OCI-LY3 (cell line): ENCODE results near the gene ZNF408.

Source experiments
- H2AFZ ChIP-seq: fragments of 200-600, 300-600 bp; shearing (Covaris generic); 2 replicates; pipeline ENCODE4 v1.6.0; 2014; ENCODE audit warnings: antibody characterized with exemption, low read depth, low read length
- H3K27ac ChIP-seq: fragments of 200-600, 300-600 bp; sonication (generic); 2 replicates; pipeline ENCODE4 v1.5.1; 2014; ENCODE audit warnings: mild to moderate bottlenecking, low read length, moderate library complexity, mixed read lengths
- H3K27me3 ChIP-seq: fragments of 200-600, 300-600 bp; sonication (generic); 2 replicates; pipeline ENCODE4 v1.6.1; 2014; ENCODE audit warnings: low read depth, low read length, mixed read lengths
- H3K36me3 ChIP-seq: fragments of 200-600, 300-600 bp; sonication (generic); replicated peaks from 2 replicates; pipeline ENCODE3; 2014; ENCODE audit warnings: low read depth, low read length, mixed read lengths
- H3K4me1 ChIP-seq: fragments of 300-600, 200-600 bp; sonication (generic); 2 replicates; pipeline ENCODE4 v1.6.1; 2014; ENCODE audit warnings: low read length, mixed read lengths
- H3K4me2 ChIP-seq: fragments of 200-600, 300-600 bp; sonication (generic); 2 replicates; pipeline ENCODE4 v1.6.1; 2014; ENCODE audit warnings: low read length, mixed read lengths
- H3K4me3 ChIP-seq: fragments of 300-600, 200-600 bp; sonication (generic); 2 replicates; pipeline ENCODE4 v1.5.1; 2014; ENCODE audit warnings: antibody characterized with exemption, mild to moderate bottlenecking, low read length, moderate library complexity
- H3K79me2 ChIP-seq: fragments of 300-600, 200-600 bp; shearing (Covaris generic); 2 replicates; pipeline ENCODE4 v1.6.1; 2014; ENCODE audit warnings: mild to moderate bottlenecking, low read length, mixed read lengths
- H3K9ac ChIP-seq: fragments of 300-600, 200-600 bp; shearing (Covaris generic); 2 replicates; pipeline ENCODE4 v1.6.0; 2014; ENCODE audit warnings: mild to moderate bottlenecking, low read length, moderate library complexity
- H3K9me3 ChIP-seq: fragments of 200-600, 300-600 bp; shearing (Covaris generic); 2 replicates; pipeline ENCODE4 v1.6.1; 2014; ENCODE audit warnings: low read length, mixed read lengths; ENCODE audit not compliant: insufficient read depth
- H4K20me1 ChIP-seq: fragments of 200-600, 300-600 bp; sonication (generic); 2 replicates; pipeline ENCODE4 v1.6.1; 2016; ENCODE audit warnings: low read length, mixed read lengths; ENCODE audit not compliant: insufficient read depth
- EZH2phosphoT487 ChIP-seq: fragments of 200-600 bp; shearing (Covaris generic); IDR thresholded peaks from 2 replicates; pipeline ENCODE4 v1.6.1; 2018; ENCODE audit warnings: antibody characterized with exemption, mixed run types, low read depth
- TF ChIP-seq, protein P1 (sequence below): fragments of 200-600, 300-600 bp; sonication (generic); IDR thresholded peaks from 2 replicates; pipeline ENCODE4 v1.5.1; 2014; ENCODE audit warnings: antibody characterized with exemption, low read length, low read depth

ZNF408 gene

DNA sequence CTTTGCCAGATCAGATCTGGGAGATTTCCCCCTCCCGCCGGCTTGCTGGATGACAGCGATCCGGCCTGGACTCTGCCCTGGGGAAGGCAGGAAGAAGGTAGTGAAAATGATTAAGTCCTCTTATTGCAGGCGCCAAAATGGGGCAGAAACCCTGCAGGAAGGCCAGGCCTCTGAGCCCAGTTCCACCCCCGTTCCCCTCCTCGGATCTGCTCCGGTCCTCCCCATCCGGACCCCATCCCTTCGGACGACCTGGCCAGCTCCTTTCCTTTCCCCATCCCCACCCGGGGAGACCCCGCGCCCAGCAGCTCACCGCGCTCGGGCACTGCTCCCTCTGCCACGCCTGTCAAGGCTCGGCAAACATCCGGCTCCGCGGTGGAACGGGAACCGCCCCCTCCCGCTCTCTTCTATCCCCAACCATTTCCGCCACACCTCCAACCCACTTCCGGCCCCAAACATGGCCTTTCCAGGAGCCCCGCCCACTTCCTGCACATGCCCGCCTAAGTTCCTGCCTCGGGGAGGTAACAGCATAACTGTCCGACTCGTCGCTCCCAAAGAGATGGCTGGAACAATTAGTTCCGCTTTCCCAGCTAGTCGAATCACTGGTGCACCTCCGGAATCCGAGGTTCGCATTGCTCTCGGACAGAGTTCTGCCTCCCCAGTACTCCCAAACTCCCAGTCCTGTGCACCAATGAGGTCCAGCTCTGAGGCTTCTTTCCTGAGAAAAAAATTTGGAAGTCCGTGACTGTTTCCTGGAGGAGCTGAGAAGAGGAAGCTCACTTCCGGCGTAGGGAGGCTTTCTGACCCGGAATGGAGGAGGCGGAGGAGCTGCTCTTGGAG is at the start of gene ZNF408, which contains the start of gene ARHGAP1:
ZNF408 (plus strand) TSS at position 791 of the 837 bp plus-strand sequence; CDS start at position 808, 17 bp downstream.
ARHGAP1 (minus strand) TSS at position 379 of the 837 bp plus-strand sequence. CDS start 4,512 bp downstream, outside the sequence.
- no peaks in the 10 kb centered on the region for H3K27me3 ChIP-seq
- 0 out of 2 replicates have a peak, but pooled peaks cover 3% of the 10 kb centered on the region for H4K20me1 ChIP-seq
- H3K9me3 ChIP-seq = no peaks in the 10 kb centered on the region
- H2AFZ ChIP-seq = peak within 1 kb of the TSS; percentile 90
- H3K4me3 ChIP-seq = peak within 1 kb of the TSS; percentile 85
- peaks cover 7% of the 10 kb centered on the region; the same call in 1 of the 2 replicates for H3K4me1 ChIP-seq
- TF ChIP-seq, protein P1, sequence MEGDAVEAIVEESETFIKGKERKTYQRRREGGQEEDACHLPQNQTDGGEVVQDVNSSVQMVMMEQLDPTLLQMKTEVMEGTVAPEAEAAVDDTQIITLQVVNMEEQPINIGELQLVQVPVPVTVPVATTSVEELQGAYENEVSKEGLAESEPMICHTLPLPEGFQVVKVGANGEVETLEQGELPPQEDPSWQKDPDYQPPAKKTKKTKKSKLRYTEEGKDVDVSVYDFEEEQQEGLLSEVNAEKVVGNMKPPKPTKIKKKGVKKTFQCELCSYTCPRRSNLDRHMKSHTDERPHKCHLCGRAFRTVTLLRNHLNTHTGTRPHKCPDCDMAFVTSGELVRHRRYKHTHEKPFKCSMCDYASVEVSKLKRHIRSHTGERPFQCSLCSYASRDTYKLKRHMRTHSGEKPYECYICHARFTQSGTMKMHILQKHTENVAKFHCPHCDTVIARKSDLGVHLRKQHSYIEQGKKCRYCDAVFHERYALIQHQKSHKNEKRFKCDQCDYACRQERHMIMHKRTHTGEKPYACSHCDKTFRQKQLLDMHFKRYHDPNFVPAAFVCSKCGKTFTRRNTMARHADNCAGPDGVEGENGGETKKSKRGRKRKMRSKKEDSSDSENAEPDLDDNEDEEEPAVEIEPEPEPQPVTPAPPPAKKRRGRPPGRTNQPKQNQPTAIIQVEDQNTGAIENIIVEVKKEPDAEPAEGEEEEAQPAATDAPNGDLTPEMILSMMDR = no peak
- peak within 1 kb of the TSS; percentile 78 for H3K27ac ChIP-seq
- H3K9ac ChIP-seq = peak within 1 kb of the TSS; percentile 88
- H3K36me3 ChIP-seq = peaks cover 25% of the 10 kb centered on the region
- H3K4me2 ChIP-seq = peak within 1 kb of the TSS; percentile 91
- peaks cover 39% of the 10 kb centered on the region for H3K79me2 ChIP-seq

DNA sequence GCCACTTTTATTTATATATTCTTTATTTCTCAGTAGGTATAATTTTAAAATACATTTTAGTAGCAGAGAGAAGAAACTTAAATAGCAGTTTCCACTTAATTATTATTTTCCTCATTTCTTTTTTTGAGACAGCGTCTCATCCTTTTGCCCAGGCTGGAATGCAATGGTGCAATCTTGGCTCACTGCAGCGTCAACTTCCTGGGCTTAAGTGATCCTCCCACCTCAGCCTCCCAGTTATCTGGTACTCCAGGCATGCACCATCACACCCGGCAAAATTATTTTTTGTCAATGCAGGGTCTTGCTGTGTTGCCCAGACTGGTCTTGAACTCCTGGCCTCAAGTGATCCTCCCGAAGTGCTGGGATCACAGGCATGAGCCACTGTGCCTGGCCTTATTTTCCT is 45.2 kb upstream of the ZNF408 start:
- Histone ChIP-seq H3K4me2 (no peak overlapping the region), H4K20me1 (no peaks in the 10 kb centered on the region), H3K9me3 (no peaks in the 10 kb centered on the region), H3K9ac (no peak overlapping the region), H3K4me3 (no peak overlapping the region), H3K27ac (no peak overlapping the region), H3K4me1 (no peaks in the 10 kb centered on the region), H2AFZ (no peak overlapping the region), H3K27me3 (no peaks in the 10 kb centered on the region), H3K36me3 (peaks cover 4% of the 10 kb centered on the region), H3K79me2 (no peaks in the 10 kb centered on the region)
- TF ChIP-seq, protein P1 = no peak
- TF ChIP-seq EZH2phosphoT487 = no peak

DNA sequence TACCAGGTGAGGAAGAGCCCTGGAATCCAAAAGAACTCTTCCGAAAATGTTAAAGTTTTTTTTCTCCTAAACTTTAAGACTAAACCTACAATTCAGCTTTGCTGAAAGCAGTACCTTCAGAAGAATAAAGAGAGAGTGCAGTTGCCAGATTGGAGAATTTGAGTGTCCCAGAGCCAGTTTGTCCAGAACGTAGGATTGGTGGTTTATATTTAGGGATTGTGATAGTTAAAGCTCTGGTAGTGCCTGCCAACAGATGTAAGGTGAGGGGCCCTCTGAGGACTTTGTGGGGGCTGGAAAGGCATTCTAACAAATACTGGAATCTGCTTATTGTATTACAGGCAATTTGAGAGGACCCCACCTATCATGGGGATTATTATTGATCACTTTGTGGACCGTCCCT is 43.6 kb upstream of the ZNF408 start:
- Histone ChIP-seq H4K20me1 (no peaks in the 10 kb centered on the region), H3K9ac (no peak overlapping the region), H3K9me3 (no peaks in the 10 kb centered on the region), H3K4me3 (no peak overlapping the region), H3K4me2 (no peak overlapping the region), H3K27ac (no peak overlapping the region), H2AFZ (no peak overlapping the region), H3K4me1 (no peaks in the 10 kb centered on the region), H3K79me2 (no peaks in the 10 kb centered on the region), H3K36me3 (peaks cover 4% of the 10 kb centered on the region), H3K27me3 (no peaks in the 10 kb centered on the region)
- TF ChIP-seq, protein P1 = no peak

DNA sequence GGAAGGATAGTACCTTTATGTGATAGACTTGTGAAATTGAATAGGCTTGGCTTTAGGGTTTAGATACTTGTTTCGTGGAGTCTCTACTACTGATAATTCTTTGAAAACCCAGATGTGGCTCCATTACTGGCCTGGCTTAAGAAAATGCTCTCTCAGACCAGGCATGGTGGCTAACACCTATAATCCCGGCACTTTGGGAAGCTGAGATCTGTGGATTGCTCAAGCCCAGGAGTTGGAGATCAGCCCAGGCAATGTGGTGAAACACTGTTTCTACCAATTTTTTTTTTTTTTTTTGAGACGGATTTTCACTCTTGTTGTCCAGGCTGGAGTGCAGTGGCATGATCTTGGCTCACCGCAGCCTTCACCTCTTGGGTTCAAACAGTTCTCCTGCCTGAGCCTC is 42.6 kb upstream of the ZNF408 start:
- H3K4me2 ChIP-seq = no peak overlapping the region
- no peaks in the 10 kb centered on the region for H3K79me2 ChIP-seq
- no peaks in the 10 kb centered on the region for H3K4me1 ChIP-seq
- H4K20me1 ChIP-seq = no peaks in the 10 kb centered on the region
- H3K27me3 ChIP-seq = no peaks in the 10 kb centered on the region
- peaks cover 8% of the 10 kb centered on the region for H3K36me3 ChIP-seq
- no peak overlapping the region for H3K4me3 ChIP-seq
- no peak overlapping the region for H2AFZ ChIP-seq
- H3K27ac ChIP-seq = no peak overlapping the region
- no peak for TF ChIP-seq EZH2phosphoT487
- TF ChIP-seq, protein P1 = no peak
- H3K9ac ChIP-seq = no peak overlapping the region
- H3K9me3 ChIP-seq = no peaks in the 10 kb centered on the region
